T follicular helper cell (primary cell): ENCODE data around the gene DSG3.

ENCODE experiments used
- DNase-seq: peaks from one replicate; pipeline ENCODE4 v3.0.0-alpha.2; 2020; ENCODE audit warnings: low read depth

Gene DSG3

DNA sequence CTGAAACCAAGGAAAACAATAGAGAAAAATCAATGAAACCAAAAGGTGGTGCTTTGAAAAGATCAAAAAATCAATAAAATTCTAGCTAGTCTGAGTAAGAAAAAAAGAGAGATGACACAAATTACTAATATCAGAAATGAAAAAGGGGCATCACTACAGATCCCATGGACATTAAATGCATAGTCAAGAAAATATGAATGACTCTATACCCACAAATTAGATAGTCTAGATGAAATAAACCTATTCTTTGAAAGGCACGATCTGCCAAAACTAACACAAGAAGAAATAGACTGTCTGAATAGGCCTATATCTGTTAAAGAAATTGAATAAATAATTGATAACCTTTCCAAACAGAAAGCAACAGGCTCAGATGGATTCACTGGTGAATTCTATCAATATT, 15.2 kb upstream of the DSG3 start:
- DNase-seq, result no peak

DNA sequence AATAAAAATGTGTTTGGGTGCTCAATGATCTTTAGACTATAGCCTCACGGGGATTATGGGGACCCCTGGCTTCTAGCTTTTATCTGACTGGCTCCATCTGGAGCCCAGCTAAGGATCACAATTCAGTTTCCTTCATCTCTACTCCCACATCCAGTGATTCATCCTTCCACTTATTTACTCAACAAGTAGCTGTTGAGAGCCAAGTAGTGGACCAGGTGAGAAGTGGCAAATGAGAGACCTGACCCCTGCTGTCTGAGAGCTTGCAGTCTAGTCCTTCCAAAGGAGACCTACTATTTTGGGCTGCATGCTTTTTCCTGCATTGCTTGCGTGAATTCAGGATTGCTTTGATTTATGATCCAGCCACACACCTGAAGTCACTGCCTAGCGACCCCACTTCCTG, 10.7 kb upstream of the DSG3 start:
- no peak for DNase-seq

DNA sequence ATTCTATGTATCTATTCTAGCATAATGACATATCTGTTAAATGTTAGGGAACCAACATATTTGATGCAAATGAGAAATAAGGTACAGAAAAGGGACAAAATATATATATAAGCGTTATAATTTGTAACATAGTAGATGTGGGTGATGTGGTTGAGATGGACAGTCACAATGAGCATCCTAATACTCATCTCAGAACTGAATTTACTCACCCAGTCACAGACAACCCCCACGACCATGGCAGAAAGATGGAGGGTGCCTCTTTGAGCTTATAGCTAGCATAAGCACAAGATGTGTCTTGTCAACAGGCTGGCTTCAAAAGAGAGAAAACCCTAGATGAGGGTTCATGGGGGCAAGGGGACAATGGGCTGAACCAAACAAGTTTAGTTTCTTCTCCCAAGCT, 9.1 kb upstream of the DSG3 start:
- no peak for DNase-seq

DNA sequence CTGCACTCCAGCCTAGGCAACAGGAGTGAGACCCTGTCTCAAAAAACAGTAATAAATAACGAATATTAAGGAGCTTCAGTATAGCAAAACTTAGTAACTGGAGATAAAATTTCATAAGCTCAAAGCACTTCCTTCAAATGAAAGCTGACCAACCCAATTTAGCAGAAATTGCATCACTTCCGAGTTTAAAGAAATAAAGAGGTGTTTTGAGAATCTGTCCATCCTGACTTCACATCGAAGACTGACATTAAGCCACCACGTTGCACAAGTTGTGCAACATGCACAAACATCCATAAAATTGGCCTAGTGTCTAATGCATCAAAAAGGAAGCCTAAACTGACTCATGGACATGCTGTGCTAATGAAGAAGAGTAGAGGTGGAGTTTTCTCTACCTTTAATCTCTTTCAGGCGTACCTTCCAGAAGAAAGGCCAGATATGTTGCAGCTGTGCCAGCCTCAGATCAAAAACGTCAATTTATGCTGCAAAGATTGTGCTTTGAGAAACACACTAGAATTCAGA, 7.7 kb upstream of the DSG3 start:
- DNase-seq, result no peak

DNA sequence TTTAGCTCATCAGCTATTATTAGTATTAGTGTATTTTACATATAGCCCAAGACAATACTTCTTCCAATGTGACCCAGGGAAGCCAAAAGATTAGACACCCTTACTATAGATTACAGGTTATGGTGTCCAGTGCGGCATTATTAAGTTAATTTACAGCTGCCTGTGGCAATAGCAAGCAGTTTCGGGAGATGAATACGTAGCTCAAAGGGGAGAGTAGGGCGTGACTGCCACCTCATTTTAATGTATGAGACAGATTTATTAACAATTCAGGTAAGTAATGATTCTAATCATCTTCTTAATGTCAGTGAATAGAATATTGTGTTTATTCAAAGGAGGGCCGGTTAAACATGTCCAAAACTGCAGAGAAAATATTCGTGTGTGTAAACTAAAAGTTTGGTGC, 6.8 kb upstream of the DSG3 start:
- no peak for DNase-seq

DNA sequence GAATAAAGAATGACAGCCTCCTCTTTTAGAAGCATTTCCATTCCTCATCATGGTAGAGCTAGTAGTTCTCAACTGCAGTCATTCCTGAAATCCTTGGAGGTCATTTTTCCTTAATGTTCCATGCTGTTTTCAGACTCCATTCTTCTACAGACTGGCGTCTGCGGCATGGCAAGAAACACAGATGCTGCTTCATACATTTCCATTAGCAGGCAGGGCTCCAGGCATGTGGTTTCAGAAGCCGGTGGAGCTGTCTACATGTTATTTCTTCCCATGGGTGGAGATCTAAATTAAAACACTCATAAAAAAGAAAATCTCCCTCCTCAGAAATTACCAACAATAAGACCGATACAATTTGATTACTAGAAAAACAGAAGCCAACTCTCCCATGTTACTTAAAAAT, 6.0 kb upstream of the DSG3 start:
- no peak for DNase-seq

DNA sequence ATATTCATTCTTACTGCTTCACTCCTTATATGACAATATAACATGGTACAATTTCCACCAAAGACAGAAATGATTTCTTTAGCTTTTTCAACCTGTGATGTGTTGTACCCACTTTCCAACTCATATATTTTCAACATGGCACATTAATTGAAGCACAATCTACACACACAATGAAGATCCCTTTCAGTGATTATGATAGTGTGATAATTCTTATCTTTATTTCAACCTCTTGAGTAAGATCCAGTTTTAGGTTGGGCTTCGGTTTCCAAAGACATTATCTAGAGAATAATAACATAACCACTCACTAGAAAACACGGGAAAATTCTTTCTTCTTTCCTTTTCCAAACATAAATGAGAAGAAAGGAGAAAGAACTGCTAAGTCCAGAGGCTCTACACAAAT, 3.4 kb upstream of the DSG3 start:
- DNase-seq, result no peak

DNA sequence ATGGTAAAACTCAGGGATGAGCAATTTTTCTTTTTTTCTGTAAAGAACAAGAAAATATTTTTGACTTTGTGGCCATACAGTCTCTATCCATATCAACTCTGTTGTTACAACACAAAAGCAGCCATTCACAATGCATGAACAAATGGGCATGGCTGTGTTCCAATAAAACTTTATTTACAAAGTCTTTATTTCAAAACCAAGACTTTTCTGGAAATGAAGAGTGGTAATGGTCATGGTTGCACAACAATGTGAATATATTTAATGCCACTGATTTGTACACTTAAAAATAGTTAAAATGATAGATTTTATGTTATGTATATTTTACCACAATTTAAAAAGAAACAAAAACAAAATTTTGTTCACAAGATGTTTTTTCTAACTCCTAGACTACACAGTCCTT, 1.6 kb upstream of the DSG3 start:
- no peak for DNase-seq

DNA sequence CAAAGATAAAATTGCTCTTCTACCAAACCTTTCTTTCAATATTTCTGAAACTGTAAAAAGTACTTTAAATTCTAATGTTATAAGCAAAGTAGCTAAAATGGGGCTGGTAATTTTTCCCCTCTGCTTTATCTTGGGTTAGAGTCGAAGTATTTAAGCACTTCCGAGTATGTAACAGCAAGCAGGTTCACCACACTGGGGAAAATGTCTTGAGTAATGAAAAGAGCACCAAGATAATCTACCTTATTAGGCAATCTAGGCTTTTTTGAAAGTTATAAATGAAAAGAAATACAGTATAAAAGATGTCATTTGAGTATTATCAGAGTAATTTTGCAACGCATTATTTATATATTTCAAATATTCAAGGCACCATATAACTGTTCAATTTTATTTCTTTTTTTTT, 687 bp upstream of the DSG3 start:
- no peak for DNase-seq

DNA sequence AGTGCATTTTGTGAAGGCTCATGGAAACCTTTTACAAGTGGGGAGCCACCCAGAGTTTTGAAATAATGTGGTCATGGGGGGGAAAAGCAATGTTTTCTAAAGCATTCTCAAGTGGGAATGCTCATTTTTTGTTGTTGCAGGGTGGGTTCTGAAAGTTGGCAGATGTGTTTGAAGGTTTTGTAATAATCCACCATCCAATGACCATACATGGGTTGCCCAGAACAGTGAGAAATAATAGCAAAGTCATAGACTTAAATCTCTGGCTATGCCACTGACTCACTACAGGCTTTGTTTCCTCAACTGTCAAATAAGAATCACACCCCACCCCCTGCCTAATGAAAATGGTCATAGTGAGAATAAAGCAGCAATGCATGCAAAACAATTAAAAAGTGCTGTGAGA, 2.9 kb downstream of the DSG3 start:
- no peak for DNase-seq

DNA sequence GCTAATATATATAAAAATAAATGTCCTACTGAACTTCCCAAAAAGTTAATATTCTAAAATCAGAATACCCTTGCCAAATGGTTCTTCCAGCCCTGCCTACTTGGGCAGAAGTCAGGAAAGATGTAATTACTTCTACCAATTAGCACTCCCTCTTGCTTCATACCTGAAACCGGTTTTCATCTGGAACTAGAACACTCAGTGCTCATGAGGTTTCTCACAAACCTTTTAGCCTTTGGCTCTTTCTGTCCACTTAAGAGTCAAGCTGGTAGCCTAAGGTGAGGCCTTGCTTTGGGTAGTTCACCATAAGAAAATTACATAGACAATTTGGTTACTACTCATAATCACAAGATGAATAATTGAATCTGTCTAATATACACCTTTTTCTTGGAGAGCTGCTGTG, 4.1 kb downstream of the DSG3 start:
- no peak for DNase-seq

DNA sequence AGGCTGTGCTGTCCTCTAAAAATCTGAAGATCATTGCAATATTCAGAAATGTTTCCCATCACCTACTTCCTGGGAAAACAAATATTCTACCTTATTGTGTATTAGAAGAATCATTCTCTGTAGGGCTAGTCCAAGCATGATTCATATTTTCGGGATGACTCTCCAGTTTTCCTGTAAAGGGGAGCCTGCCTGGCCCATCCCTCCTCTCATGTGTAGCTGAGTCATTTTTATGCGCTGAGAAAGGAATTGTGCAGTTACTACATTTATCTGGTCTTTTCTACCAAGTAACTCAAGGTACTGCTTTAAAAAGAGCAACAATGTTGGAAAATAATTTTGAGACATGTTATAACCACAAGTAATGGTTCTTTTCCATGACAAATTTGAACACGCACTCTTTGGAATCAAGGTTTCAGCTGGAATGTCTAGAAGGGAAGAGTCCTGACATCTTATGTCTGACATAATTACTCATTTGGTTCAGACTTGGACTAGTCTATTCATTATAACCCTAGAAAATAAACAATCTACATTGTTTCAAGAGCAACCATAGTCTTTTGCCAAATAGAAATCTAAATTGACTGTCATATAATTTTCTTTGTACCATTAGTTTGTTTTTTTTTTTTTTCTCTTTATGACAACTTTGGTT, 6.6 kb downstream of the DSG3 start:
- no peak for DNase-seq

DNA sequence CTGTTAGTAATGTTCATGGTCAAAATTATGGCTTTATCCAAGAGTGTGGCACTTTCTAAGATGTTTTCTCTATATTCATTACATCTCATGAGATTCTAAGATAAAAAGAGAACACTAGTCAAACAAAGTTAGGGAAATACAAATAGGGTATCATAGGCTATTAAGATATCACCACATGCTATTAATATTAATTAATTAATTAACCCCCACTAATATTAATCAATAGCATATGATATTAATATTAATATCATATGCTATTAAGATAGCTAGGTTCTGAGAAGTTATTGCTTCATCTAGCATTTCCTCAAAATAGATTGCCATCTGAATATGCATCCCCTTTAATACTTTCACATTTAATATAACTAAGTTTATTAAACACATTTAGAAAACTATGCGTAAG, 22.1 kb downstream of the DSG3 start:
- no peak for DNase-seq

DNA sequence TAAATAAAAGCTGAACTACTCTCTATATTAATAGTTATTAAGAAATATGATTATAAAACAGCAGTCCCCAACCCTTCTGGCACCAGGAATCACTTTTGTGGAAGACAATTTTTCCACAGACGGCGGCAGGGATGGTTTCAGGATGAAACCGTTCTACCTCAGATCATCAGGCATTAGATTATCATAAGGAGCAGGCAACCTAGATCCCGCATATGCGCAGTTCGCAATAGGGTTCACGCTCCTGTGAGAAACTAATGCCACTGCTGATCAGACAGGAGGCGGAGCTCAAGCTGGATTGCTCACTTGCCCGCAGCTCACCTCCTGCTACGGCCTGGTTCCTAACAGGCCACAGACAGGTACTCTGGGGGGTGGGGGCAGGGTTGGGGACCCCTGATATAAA, 31.1 kb downstream of the DSG3 start:
- DNase-seq, result no peak

DNA sequence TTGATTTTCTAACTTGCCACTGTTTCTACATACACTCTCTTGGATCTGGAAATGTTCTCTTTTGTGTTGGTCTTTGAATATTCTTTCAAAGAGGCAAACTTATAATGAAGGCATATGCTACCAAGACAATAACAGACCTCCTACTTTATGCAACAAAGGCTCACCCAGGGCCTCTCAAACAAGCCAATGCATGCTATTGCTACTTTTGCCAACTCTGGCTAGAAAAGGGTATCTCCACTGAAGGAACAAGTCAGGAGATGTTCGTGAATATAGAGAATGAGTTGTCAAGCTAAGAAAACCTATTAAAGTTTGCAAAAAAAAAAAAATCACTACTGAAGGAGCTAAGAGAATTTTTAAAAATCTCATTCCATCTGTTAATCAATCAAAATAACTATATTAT, 34.5 kb downstream of the DSG3 start:
- DNase-seq, result no peak

DNA sequence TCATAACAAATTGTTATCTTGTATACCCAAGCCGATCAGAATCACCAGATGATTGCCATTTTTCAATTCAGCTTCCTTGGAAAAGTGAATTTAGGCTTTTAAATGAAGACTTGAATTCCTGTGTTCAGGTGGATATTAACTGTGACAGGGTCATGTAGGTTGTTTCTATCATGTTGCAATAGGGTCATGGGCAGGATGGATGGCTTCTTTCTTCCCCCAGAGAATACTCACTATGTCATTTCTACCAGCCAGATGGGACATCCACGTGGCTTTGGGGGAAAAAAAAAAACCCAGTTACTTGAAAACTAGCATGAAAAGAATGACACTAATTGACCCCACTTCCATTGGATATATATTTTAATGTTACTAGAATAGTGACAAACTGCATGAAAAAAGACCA, 35.9 kb downstream of the DSG3 start:
- DNase-seq, result no peak

DNA sequence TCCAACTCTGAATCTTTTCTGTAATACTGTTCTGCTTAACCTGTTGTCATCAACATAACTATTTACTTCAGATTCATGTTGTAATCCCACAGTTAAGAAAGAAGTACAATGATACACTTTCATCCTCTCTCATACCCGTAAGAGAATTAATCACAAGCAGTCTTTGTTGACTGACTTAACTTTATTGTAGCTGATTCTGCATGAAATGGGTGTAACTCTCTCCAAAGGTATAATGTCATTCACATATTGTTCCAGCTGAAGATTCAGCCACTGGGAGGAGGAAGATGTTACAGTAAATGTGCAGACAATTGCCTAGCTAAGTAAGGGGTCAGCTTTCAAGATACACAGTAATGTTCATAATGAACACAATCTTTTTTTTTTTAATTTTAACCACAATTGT, 36.9 kb downstream of the DSG3 start:
- DNase-seq, result no peak

DNA sequence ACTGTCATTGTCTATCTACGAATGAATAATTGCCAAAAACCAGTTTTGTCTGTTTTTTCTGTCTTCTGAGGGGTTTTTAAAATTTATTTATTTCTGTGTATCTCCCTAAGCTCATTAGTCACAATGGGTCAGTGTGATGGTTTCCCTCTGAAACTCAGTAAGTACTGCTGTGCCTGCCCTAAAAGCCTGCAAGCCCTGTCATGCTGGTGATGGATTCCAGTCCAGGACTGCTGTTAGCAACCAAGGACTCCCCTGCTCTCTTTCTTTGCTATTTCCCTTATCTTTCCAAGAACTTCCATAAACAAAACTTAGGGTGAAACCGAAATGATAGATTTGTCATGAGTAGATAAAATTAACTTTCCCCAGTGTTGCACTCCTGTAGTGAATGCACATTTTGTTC, 38.6 kb downstream of the DSG3 start:
- DNase-seq, result no peak

DNA sequence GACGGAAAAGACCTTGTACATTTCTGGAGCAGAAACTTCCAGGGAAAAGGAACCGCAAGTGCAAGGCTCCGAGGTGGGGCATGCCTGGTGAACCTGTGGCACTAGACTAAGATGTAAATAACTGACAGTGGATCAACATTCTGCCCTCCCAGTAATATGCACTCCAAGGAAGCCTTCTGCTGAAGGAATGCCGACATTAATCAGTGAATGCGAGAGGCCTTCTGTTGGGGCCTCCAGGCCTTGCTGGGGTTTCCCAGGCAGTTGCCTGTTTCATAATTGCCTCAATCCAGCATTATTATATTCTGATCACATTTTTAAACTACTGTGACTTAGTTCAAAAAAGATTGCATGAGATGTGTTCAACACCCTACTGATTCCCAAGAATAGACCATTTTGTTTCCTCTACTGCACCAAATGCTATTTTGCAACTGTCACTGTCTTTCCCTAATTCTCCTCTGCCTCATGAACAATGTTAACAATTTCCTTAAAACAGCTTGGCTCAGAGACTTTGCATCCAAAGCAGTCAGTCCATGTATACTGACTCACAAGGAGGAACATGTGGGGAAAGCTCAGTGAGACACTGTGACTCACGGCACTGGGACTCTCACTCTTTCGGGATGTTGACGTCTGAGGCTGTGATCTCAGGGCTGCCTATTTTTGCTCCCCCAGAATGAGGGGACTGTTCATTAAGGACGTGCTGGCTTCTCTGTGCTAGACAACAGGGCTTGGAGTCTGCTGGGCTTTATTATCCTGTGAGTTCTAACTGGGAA, 39.9 kb downstream of the DSG3 start:
- no peak for DNase-seq

DNA sequence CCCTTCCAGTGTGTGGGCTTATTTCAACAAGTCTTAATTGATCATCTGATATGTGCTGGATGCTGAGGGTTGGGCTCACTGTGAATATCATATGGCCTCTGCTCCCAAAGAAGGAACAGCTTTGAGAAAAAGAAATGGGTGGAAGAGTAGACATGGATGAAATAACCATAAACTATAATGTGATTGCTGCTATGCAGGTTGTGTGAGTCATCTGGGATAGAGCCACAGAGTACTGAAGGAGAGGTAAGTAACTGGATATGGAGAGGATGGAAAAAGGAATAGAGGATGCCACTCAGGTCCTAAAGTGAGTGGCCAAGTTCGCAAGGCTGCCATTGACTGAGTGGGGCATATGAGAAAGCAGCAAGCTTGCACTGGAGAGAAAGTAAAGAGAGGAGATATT, 41.8 kb downstream of the DSG3 start:
- no peak for DNase-seq

DNA sequence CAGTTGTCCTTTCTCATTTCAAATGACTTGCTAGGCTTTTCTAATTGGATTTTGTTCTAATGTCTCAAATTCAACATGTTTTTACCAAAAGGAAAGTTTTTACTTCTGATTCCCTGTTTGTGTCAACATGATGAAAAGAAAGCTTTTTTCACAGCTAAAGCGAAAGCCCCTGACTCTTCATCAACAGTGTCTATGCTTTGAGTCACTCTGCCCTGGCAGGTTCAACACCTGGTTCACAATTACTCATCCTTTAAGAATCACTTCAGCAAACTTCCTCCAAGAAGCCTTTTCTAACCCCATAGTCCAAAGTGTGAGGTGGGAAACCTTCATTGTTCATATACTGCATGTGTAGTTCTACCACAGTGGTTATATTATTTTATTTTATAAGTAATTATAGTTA, 42.8 kb downstream of the DSG3 start:
- no peak for DNase-seq

DNA sequence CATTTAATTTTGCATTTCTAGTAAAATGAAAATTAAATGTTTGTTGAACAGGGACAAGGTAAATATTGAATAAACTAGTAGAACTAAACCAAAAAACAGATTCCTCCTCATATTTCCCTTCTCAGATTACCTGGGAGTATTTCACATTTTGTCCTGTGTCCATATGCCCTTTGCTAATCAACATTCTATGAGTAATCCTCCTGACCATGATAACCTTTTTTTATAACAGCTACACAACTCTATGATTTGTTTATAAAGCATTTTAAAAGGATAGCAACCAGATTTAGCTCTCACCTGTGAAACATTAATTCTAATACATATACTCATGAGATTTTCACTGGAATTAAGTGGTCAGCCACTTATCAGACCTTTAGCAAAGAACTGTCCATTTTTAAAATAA, 43.3 kb downstream of the DSG3 start:
- no peak for DNase-seq

DNA sequence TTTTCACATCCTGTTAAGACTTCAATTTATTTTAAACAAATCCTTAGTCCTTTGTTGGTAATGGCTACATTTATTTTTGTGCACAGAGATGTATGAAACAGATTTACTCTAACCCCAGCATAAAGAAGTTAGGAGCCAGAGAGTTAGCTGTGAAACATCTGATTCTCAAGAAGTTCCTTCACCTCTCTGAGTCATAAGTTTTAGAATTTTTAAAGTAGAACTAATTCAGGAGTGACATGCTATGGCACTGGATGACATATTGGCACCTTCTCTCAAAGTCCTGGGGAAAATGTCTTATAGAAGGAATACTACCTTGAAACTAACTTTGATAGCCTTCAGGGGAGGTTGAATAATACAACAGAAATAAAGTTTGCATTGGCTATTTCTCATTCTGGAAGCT, 44.0 kb downstream of the DSG3 start:
- DNase-seq, result no peak

DNA sequence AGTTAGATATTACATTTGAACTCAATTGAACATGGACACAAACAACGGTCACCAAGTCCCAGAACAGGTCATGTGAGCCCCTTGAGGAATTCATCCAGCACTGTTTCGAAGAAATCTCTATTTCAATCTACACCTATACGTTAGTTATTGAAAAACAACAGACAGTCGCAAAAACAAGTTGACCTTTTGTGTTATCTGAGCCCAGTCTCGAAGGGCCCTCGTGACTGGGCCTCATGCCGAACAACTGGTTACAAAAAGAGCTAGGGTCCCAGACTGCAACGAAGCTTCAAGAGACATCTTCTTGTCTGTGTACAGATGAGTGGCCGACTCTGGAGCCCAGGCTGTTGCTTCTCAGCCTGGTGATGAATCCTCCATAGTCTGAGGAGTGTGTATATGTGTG, 45.1 kb downstream of the DSG3 start:
- DNase-seq, result no peak
